SK-N-SH treated with all-trans-retinoic acid at 6 μM for 48 hours (cell line): ENCODE data around the gene CHMP4A.

Experiments
- BACH2 ChIP-seq: fragments of 250-450 bp; sonication (Bioruptor Pico); IDR thresholded peaks from 2 replicates; pipeline ENCODE4 v1.9.0; 2021; ENCODE audit warnings: mild to moderate bottlenecking, borderline replicate concordance
- CSDC2 ChIP-seq: fragments of 250-450 bp; sonication (Bioruptor Pico); IDR thresholded peaks from 2 replicates; pipeline ENCODE4 v1.5.0; 2020; ENCODE audit warnings: mild to moderate bottlenecking, moderate library complexity
- OSR1 ChIP-seq: fragments of 250-450 bp; sonication (Bioruptor Pico); IDR thresholded peaks from 2 replicates; pipeline ENCODE4 v1.8.0; 2022; ENCODE audit warnings: moderate library complexity, mild to moderate bottlenecking, inconsistent platforms
- ZFP3 ChIP-seq: fragments of 250-450 bp; sonication (Bioruptor Pico); IDR thresholded peaks from 2 replicates; pipeline ENCODE4 v1.5.0; 2020; ENCODE audit warnings: mild to moderate bottlenecking, moderate library complexity
- ZFP30 ChIP-seq: fragments of 450-650 bp; formaldehyde crosslinking; IDR thresholded peaks from 2 replicates; pipeline ENCODE4 v1.5.0; 2022; ENCODE audit warnings: mild to moderate bottlenecking, moderate library complexity
- TF ChIP-seq, protein P1 (sequence below): fragments of 250-450 bp; sonication (Bioruptor Pico); IDR thresholded peaks from 2 replicates; pipeline ENCODE4 v1.5.1; 2020; ENCODE audit warnings: low read depth, mild to moderate bottlenecking, moderate library complexity
- TF ChIP-seq, protein P2 (sequence below): fragments of 250-450 bp; sonication (Bioruptor Pico); IDR thresholded peaks from 2 replicates; pipeline ENCODE4 v1.8.0; 2020; ENCODE audit warnings: mild to moderate bottlenecking, moderate library complexity, borderline replicate concordance
- TF ChIP-seq, protein P3 (sequence below): fragments of 250-450 bp; sonication (Bioruptor Pico); IDR thresholded peaks from 2 replicates; pipeline ENCODE4 v1.5.0; 2020; ENCODE audit warnings: mild to moderate bottlenecking, moderate library complexity

DNA sequence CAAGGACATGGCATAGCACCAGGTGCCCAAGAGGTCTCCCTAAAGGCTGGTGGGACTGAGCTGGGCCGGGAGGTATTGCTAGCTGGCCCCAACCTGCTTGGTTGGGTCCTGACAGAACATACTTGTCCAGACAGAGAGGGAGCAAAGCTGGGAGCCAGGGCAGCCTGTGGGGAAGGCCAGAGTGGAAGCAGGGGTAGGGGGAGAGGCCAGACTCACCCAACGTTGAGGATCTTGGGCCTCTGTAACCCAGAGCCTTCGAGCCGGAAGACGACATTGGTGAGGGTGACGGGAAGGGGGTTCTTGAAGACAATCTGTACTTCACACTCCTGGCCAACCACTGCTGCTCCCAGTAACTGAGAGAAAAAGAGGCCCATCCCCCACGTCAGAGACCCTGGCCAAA, 40.6 kb upstream of the CHMP4A start:
- TF ChIP-seq ZFP30 (CRISPR knock-in tag) (no peak), ZFP3 (CRISPR knock-in tag) (no peak), OSR1 (no peak), BACH2 (CRISPR knock-in tag) (no peak), CSDC2 (CRISPR knock-in tag) (no peak)
- TF ChIP-seq, protein P1, sequence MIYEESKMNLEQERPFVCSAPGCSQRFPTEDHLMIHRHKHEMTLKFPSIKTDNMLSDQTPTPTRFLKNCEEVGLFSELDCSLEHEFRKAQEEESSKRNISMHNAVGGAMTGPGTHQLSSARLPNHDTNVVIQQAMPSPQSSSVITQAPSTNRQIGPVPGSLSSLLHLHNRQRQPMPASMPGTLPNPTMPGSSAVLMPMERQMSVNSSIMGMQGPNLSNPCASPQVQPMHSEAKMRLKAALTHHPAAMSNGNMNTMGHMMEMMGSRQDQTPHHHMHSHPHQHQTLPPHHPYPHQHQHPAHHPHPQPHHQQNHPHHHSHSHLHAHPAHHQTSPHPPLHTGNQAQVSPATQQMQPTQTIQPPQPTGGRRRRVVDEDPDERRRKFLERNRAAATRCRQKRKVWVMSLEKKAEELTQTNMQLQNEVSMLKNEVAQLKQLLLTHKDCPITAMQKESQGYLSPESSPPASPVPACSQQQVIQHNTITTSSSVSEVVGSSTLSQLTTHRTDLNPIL (CRISPR knock-in tag), result no peak
- TF ChIP-seq, protein P2, sequence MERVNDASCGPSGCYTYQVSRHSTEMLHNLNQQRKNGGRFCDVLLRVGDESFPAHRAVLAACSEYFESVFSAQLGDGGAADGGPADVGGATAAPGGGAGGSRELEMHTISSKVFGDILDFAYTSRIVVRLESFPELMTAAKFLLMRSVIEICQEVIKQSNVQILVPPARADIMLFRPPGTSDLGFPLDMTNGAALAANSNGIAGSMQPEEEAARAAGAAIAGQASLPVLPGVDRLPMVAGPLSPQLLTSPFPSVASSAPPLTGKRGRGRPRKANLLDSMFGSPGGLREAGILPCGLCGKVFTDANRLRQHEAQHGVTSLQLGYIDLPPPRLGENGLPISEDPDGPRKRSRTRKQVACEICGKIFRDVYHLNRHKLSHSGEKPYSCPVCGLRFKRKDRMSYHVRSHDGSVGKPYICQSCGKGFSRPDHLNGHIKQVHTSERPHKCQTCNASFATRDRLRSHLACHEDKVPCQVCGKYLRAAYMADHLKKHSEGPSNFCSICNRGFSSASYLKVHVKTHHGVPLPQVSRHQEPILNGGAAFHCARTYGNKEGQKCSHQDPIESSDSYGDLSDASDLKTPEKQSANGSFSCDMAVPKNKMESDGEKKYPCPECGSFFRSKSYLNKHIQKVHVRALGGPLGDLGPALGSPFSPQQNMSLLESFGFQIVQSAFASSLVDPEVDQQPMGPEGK (CRISPR knock-in tag), result no peak
- TF ChIP-seq, protein P3, sequence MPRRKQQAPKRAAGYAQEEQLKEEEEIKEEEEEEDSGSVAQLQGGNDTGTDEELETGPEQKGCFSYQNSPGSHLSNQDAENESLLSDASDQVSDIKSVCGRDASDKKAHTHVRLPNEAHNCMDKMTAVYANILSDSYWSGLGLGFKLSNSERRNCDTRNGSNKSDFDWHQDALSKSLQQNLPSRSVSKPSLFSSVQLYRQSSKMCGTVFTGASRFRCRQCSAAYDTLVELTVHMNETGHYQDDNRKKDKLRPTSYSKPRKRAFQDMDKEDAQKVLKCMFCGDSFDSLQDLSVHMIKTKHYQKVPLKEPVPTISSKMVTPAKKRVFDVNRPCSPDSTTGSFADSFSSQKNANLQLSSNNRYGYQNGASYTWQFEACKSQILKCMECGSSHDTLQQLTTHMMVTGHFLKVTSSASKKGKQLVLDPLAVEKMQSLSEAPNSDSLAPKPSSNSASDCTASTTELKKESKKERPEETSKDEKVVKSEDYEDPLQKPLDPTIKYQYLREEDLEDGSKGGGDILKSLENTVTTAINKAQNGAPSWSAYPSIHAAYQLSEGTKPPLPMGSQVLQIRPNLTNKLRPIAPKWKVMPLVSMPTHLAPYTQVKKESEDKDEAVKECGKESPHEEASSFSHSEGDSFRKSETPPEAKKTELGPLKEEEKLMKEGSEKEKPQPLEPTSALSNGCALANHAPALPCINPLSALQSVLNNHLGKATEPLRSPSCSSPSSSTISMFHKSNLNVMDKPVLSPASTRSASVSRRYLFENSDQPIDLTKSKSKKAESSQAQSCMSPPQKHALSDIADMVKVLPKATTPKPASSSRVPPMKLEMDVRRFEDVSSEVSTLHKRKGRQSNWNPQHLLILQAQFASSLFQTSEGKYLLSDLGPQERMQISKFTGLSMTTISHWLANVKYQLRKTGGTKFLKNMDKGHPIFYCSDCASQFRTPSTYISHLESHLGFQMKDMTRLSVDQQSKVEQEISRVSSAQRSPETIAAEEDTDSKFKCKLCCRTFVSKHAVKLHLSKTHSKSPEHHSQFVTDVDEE (CRISPR knock-in tag), result no peak
